ENCODE measurements around the gene FADS2. TPM values are rescaled to one million over a fixed set of nuclear protein-coding genes. Genes with fewer than 3 reads are reported as not detected.

FADS2 gene
- total RNA-seq, 4 donors from 2014 or later: 7.8 to 40.1 (median 16.2) TPM

DNA sequence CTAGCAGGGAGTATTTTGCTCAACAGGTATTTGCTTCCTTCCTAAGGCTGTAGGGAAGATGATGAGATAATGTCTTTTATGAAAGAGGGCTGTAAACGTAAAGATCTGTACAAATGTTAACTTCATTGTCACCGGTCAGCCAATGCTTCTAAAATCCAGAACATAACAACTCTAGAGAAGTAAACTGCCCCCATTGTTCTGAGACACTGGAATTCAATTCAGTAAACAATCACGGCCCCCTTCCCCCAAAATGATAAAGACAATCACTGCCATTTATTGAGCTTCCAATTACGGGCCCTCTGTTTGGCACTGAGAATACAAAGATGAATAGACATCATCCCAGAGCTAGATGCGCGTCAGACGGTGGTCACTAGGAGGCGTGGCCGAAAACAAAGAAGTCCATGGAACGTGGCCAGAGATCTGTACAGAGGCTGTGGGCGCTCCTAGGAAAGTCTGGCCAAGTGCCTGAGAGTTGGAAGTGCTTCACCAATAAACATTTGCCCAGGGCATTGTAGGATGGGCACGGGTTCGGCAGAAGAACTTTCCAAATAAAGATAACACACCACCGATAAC is 36.3 kb upstream of the FADS2 start:
- peak; percentile 65 for ATAC-seq (ENCODE audit: low FRiP score)
- DNase-seq (ENCODE audit: low spot score): peak; percentile 70
- TF ChIP-seq, protein P1, sequence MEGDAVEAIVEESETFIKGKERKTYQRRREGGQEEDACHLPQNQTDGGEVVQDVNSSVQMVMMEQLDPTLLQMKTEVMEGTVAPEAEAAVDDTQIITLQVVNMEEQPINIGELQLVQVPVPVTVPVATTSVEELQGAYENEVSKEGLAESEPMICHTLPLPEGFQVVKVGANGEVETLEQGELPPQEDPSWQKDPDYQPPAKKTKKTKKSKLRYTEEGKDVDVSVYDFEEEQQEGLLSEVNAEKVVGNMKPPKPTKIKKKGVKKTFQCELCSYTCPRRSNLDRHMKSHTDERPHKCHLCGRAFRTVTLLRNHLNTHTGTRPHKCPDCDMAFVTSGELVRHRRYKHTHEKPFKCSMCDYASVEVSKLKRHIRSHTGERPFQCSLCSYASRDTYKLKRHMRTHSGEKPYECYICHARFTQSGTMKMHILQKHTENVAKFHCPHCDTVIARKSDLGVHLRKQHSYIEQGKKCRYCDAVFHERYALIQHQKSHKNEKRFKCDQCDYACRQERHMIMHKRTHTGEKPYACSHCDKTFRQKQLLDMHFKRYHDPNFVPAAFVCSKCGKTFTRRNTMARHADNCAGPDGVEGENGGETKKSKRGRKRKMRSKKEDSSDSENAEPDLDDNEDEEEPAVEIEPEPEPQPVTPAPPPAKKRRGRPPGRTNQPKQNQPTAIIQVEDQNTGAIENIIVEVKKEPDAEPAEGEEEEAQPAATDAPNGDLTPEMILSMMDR (IDR thresholded peaks at IDR 0.05): no peak

DNA sequence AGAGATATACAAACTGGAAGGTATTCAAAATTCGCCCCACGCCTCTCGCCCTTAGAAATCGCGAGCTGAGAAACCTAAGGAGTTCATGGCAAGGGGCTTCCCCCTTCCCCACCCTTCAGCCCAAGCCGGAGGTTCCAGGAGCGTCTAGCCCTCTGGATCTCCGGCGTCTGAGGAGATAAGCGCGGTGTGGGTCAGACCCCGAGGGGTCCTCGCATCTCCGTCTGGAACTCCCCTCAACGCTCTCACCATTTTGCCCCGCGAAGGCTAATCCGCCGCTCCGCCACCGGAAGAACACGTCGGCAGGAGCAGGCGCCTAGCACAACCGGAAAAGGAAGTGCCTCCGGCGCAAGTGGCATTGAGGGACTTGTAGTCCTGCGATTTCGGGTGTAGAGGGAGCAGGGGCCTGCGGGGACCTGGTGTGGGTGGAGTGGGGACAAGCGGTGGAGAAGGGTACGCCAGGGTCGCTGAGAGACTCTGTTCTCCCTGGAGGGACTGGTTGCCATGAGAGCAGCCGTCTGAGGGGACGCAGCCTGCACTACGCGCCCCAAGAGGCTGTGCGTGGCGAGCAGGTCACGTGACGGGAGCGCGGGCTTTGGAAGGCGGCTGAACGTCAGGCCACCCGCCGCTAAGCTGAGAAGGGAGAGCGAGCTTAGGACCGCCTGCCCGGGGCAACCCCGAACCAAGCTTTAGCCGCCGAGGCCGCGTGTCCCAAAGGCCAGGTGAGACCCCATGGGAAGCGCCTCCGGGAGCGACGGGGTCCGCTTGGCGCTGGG is 35.6 kb upstream of the FADS2 start, which contains the start of the genes FEN1 and TMEM258:
Gene FEN1 (plus strand): TSS at position 602 of the 773 bp plus-strand sequence. CDS start 2,451 bp downstream, outside the sequence.
Gene TMEM258 (minus strand): TSS at position 290 of the 773 bp plus-strand sequence. CDS start 41 bp downstream, at position 249.
- ATAC-seq (ENCODE audit: low FRiP score) (peak; percentile 67), DNase-seq (ENCODE audit: low spot score) (peak; percentile 81)
- TF ChIP-seq, protein P1 (IDR thresholded peaks at IDR 0.05): no peak

DNA sequence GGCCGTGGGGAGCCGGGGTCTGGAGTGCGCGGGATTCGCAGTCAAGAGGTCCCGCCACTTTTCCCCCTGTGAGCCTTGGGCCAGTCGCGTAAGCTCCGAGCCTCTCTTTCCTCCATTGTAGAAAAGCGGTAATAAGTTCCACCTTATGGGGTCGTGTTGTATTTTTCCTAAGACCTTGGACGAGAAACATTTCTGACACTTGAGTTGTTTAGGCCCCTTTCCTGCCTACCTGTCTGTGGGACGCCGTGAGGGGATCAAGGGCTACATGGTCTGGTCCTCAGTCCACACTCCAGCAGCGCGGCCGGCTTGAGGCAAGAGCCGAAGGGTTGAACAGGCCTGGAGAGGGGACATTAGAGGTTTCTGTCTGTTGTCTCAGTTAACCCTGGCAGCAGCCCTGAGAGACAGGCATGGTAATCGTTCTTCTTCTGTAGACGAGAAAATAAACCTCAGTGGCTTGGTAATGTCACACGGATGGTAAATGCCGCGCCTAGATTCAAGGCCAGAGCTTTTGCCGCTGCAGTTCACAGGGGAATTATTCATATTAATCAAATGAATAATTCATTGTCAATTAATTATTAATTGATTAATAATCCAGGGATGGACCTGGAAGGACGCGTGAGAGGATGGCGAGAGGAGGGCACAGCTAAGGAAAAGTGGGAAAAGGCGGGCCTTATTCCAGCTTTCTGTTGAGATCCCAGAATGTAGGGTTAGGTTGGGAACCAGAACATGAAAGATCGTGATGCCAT is 34.8 kb upstream of the FADS2 start:
- ATAC-seq (ENCODE audit: low FRiP score) (peak; percentile 4), DNase-seq (ENCODE audit: low spot score) (no peak)
- TF ChIP-seq, protein P1 (IDR thresholded peaks at IDR 0.05): no peak

DNA sequence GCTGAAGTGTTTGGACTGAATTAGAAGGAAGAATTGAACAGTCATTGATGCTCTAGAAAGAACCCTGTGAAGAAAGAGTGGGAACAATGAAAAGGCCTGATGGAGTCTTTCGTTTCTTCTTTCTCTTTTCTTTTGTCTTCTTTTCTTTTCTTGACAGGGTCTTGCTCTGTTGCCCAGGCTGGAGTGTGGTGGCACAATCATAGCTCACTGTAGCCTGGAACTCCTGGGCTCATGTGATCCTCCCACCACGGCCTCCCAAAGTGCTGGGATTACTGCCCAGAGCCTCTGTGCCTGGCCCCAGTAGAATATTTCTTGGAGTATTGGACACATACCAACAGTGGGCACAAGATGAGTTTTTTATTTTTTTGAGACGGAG is 34.3 kb upstream of the FADS2 start:
- ATAC-seq (ENCODE audit: low FRiP score) (no peak), DNase-seq (ENCODE audit: low spot score) (no peak)
- TF ChIP-seq, protein P1 (IDR thresholded peaks at IDR 0.05): no peak

DNA sequence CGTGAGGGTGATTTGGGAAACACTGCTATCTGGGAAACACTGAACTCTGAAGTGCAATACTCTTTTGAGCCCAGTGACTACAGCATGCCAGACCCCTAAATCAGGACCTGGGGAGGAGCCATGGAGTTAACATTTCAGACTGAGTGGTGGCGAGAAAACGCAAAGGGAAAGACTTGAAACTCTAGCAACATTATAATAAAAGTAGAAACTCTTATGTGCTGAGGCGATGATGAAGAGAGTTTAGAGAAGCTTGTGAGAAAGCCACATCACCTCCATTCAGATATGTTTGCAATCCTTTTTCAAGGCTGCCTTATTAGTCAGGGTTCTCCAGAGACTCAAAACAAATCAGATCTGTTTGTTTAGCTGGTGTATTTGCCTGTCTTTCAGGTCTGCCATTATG is 33.5 kb upstream of the FADS2 start:
- TF ChIP-seq, protein P1 (IDR thresholded peaks at IDR 0.05): no peak
- DNase-seq (ENCODE audit: low spot score) (no peak), ATAC-seq (ENCODE audit: low FRiP score) (no peak)

DNA sequence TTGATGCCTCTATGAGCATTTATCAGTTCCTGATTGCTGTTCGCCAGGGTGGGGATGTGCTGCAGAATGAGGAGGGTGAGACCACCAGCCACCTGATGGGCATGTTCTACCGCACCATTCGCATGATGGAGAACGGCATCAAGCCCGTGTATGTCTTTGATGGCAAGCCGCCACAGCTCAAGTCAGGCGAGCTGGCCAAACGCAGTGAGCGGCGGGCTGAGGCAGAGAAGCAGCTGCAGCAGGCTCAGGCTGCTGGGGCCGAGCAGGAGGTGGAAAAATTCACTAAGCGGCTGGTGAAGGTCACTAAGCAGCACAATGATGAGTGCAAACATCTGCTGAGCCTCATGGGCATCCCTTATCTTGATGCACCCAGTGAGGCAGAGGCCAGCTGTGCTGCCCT is 32.6 kb upstream of the FADS2 start:
- TF ChIP-seq, protein P1 (IDR thresholded peaks at IDR 0.05): no peak
- no peak for DNase-seq (ENCODE audit: low spot score)

More for the DNA sequence above, 32.6 kb upstream of the FADS2 start:
- no peak for ATAC-seq (ENCODE audit: low FRiP score)

Data from omental fat pad (tissue), 4 donors.